DMS153 (cell line): ENCODE results near the gene ABCC10.

Experiments
- DNase-seq: peaks from one replicate; lab custom pipeline; 2025; lab: John Stamatoyannopoulos, UW

Gene ABCC10

GRCh38 chr6:43468748-43469681, 41.7 kb downstream of the ABCC10 start:
- no peak for DNase-seq

- no peak for DNase-seq
These were observed 42.6 kb downstream of the ABCC10 start for GRCh38 chr6:43469947-43470346.

DNA sequence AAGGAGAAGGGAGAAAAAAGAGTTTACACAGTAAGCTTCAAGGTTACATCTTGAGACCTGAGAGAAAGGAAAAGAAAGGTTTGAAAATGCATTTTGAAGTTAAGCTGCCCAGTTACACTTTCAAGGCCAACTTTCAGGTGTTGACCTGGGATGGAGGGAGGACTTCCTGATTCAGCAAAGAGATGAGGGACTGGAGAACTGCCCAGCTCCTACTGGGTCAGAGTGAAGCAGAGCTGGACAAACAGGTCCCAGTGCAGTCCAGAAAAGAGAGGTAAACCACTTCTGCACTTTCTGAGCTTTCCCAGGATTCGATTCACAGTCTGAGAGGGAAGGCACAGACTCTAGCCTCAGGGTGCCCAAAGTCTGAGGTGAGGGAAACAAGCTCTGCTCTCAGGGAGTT, 44.1 kb downstream of the ABCC10 start:
- no peak for DNase-seq

- DNase-seq: no peak
These were observed 45.2 kb downstream of the ABCC10 start for GRCh38 chr6:43472515-43472914.

DNA sequence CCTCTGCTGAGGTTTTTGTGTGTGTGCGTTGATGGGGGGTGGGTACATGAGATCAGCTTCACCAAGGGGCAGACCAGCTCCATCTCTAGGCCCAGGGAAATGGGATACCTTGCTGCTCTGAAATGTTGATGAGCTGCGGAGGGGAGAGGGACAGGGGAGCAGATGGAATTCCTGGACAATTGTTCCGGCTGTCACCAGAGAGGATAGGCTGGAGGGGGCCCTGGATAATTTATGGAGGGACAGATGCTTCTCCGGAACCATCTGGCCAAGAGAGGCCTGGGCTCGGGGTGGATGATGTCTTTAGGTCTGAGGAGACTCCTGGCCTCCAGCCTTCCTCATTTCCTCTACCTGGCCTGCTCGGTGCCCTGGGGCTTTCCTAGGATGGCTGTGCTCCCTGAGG, 48.2 kb downstream of the ABCC10 start:
- no peak for DNase-seq

DNA sequence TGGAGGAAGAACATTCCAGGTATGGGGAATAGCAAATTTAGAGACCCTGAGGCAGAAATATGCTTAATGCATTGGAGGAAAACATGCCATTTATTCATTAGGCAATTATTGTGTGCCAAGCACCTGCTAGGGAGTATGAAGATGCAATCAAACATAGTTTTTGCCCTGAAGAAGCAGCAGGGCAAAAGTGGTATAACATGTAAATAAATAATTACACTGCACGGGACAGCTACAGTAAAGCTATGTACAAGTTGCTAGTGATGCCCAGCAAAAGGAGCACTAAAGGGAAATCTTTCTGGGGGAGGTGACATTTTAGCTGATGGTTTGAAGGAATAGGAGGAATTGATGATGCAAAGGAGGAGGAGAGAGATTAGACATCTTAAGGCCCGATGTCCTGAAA, 49.4 kb downstream of the ABCC10 start:
- no peak for DNase-seq

DNA sequence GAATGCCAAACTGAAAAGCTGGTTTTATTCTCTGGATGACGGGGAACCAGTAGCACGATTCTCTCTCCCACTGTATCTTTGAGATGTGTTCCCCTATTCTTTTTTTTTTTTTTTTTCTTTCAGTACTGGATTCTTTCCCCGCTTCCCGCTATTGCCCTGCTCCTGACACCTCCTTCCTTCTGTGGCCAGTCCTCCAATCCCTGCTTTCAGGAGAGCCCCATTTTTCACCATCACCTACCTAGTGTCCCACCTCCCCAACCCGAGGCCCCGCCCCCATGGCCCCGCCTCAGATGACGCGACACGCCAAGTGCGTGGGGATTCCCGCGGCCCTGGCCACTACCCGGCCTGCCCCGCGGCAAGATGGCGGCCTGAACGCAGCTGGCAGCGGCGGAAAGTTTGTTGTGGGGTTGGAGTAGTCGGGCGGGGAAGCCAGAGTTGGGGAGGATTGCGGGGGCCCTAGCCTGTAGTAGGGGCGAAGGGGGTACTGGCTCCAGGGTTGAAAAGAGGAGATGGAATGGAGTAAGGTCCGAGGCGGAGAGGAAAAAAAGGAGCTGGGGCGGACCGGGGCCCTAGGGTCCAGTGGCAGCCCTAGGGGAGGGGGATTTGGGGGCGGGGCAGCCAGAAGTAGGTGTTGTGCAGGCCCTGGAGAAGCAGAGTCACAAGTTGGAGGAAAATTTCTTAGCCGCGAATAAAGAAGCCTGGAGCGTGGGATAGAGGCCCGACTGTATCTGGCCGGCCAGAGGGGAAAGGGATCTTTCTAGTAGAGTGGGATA, 50.1 kb downstream of the ABCC10 start, which contains the start of gene TJAP1:
TSS of gene TJAP1 (plus strand) at position 336 of the 773 bp plus-strand sequence. CDS start 21,432 bp downstream, outside the sequence.
- DNase-seq: peak; percentile 72

DNA sequence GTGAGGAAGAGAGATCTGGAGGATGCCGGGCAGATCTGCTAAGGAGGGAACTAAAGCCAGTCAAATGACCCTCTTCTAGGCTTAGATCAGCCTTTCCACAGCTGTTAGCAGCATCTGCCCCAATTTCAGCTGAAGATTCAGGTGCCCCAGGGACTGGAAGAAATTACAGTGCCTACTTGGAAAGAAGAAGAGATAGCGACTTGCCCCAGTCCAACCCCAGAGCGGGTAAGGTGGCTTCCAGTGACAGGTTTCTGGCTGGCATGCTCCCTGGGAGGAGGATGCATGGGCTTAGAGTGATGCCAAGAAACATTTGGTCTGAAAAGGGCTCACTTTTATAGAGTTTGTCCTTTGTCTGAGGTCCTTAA, 50.6 kb downstream of the ABCC10 start:
- no peak for DNase-seq

GRCh38 chr6:43481075-43481474, 53.7 kb downstream of the ABCC10 start:
- no peak for DNase-seq

GRCh38 chr6:43481591-43482236, 54.4 kb downstream of the ABCC10 start:
- no peak for DNase-seq

GRCh38 chr6:43488667-43489276, 61.4 kb downstream of the ABCC10 start:
- no peak for DNase-seq

DNA sequence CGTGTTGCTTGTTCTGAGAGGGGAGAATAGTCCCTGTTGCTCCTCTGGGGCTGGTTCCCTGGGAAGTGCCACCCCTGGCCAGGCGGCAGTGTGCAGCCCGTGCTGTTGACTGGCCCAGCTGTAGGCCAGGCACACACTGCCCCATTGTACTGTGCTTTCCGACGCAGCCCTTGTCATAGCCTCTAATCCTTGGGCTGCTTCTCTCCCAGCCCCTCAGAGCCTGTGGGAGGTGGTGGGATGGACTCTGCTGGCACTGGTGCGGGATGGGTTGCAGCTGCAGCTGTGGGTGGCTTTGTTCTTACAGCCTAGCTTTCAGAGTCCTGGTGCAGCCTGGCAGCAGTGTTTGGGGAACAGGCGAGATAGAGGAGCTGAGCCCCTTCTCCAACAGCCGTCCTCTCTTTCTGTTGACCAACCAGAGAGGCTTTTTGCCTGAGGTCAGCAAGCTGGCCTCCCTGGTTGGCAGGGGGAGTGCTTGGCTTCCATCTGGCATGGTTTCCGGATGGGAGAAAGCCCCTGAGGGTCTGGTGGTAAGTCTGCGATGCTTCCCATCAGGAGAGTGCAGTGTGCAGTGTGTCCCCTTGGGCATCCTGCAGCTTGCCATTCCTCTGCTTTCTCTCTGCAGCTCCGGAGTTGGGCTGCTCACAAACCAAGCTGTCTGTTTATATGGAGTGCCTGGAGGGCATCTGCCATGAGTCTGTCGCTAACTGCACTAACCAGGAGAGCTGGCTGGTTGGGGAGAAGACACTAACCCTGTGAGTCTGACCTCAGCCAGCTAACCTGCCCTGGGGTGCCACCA, 62.1 kb downstream of the ABCC10 start:
- DNase-seq: no peak

DNA sequence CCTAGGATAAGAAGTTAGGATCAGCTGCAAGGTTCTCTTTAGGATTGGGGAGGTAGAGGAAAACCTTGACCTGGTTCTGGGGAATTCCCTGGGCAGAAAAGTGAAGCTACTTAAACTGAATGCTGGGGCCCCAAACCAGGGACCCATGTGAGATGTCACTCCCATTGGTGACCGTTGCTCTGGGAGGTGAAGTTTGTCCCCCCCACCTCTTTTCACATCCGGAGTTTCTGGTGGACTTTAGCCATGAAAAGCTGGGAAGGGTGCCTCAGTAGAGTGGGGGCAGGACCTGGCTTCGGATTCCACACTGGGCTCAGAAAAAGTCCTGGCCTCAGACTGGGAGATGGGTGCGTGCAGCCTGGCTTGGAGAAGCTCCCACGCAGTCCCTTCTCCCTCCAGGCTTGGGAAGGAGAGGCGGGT, 63.2 kb downstream of the ABCC10 start:
- no peak for DNase-seq

GRCh38 chr6:43491750-43492661, 64.7 kb downstream of the ABCC10 start:
- no peak for DNase-seq

DNA sequence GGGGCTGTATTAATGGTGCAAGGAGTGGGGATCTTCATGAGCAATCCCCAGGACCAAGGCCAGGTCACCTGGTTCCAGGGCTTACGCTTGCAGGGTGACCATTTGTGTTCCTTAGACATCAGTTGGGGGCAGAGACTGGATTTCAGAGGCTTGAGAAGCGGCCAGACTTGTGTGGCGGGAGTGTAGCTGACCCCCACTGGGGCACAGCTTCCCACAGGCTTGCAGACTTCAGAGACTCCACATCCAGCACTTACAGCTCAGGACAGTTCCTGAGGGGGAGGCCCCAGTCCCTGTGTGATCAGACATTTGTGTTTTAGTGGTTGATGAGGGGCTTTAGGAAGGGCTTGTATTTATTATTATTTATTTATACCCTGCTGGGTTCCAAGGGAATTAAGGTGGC, 65.3 kb downstream of the ABCC10 start:
- DNase-seq: no peak

- DNase-seq: no peak
These were observed 65.9 kb downstream of the ABCC10 start for GRCh38 chr6:43493230-43493629.

- DNase-seq: no peak
These were observed 66.5 kb downstream of the ABCC10 start for GRCh38 chr6:43493833-43494232.

DNA sequence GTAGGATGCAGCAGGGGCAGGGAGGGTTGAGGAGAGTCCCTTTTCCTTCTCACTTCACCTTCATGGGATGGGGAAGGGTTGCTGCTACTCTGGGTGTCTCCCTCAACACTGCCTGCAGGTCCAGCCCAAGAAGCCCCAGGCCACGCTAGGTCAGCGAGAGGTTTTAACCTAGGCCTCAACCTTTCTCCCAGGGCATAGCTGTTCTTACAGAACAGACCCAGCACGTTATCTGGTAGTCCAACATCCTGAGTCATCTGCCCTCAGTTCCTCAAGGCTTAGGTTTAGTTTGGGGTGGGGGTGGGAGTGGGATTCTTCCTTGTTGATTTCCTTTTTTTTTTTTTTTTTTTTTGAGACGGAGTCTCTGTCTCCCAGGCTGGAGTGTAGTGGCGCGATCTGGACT, 67.0 kb downstream of the ABCC10 start:
- no peak for DNase-seq

GRCh38 chr6:43494766-43495165, 67.4 kb downstream of the ABCC10 start:
- no peak for DNase-seq

DNA sequence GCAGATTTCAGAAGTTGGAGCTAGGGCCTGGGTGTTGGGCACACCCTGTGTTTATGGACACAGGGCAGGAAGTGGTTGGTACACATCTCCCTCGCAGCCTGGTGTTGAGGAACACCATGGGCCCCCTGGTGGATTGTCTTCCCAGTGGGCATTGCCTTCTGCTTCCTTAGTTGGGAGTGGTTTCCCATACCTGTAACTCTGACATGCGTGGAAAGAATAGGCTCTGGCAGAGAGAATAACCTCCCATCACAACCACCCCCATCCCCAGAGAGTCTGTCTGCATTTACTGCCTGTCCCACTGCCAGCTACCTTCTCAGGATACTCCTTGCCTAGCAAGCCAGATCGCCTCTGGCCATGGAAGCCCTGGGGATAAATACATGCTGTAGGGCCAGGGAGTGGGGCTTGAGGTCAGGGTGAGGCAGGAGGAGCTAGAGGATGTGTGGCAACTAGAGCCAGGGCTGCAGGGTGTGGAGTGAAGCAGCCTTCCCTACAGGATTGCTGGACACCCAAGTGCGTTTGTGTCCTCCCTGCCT, 68.1 kb downstream of the ABCC10 start:
- no peak for DNase-seq
